Cortex of kidney (tissue), 1 donor: ENCODE measurements around the gene PLEKHA8.

ENCODE experiments used
- DNase-seq: peaks from one replicate; lab custom pipeline; 2025; lab: John Stamatoyannopoulos, UW

Gene PLEKHA8

GRCh38 chr7:30146127-30146612 is 118.0 kb downstream of the PLEKHA8 start:
- DNase-seq, result no peak

GRCh38 chr7:30147223-30147622 is 119.0 kb downstream of the PLEKHA8 start:
- no peak for DNase-seq

GRCh38 chr7:30147785-30148184 is 119.6 kb downstream of the PLEKHA8 start:
- DNase-seq, result no peak

GRCh38 chr7:30148426-30148825 is 120.2 kb downstream of the PLEKHA8 start:
- no peak for DNase-seq

GRCh38 chr7:30148951-30149459 is 120.8 kb downstream of the PLEKHA8 start:
- DNase-seq, result no peak

- no peak for DNase-seq
Observed at GRCh38 chr7:30149640-30150272, 121.5 kb downstream of the PLEKHA8 start.

- no peak for DNase-seq
Observed at GRCh38 chr7:30150711-30151110, 122.5 kb downstream of the PLEKHA8 start.

GRCh38 chr7:30154111-30154587 is 125.9 kb downstream of the PLEKHA8 start:
- no peak for DNase-seq

- DNase-seq, result no peak
Observed at GRCh38 chr7:30155481-30155880, 127.3 kb downstream of the PLEKHA8 start.

GRCh38 chr7:30157204-30157603 is 129.0 kb downstream of the PLEKHA8 start:
- no peak for DNase-seq

GRCh38 chr7:30159163-30159562 is 131.0 kb downstream of the PLEKHA8 start:
- no peak for DNase-seq

- no peak for DNase-seq
Observed at GRCh38 chr7:30159698-30160143, 131.5 kb downstream of the PLEKHA8 start.

- no peak for DNase-seq
Observed at GRCh38 chr7:30160329-30160728, 132.1 kb downstream of the PLEKHA8 start.

GRCh38 chr7:30162133-30162532 is 133.9 kb downstream of the PLEKHA8 start:
- no peak for DNase-seq

- no peak for DNase-seq
Observed at GRCh38 chr7:30162622-30163124, 134.5 kb downstream of the PLEKHA8 start.

- no peak for DNase-seq
Observed at GRCh38 chr7:30163231-30163894, 135.2 kb downstream of the PLEKHA8 start.

GRCh38 chr7:30164567-30164966 is 136.4 kb downstream of the PLEKHA8 start:
- DNase-seq, result no peak

- no peak for DNase-seq
Observed at GRCh38 chr7:30165590-30165989, 137.4 kb downstream of the PLEKHA8 start.

- no peak for DNase-seq
Observed at GRCh38 chr7:30166155-30166840, 138.1 kb downstream of the PLEKHA8 start.

- DNase-seq, result no peak
Observed at GRCh38 chr7:30166841-30167235, 138.6 kb downstream of the PLEKHA8 start.

GRCh38 chr7:30167901-30168300 is 139.7 kb downstream of the PLEKHA8 start:
- no peak for DNase-seq

- no peak for DNase-seq
Observed at GRCh38 chr7:30168835-30169573, 140.8 kb downstream of the PLEKHA8 start.
